Ishikawa (cell line): ENCODE measurements around the gene NOL4L.

Experiments
- CEBPB ChIP-seq: IDR thresholded peaks from 2 replicates; pipeline ENCODE4 v1.6.1; 2012
- CREB1 ChIP-seq: IDR thresholded peaks from 2 replicates; pipeline ENCODE4 v1.6.1; 2012; ENCODE audit warnings: low read depth
- EGR1 ChIP-seq: IDR thresholded peaks from 2 replicates; pipeline ENCODE4 v1.6.1; 2012
- EP300 ChIP-seq: IDR thresholded peaks from 2 replicates; pipeline ENCODE4 v1.6.1; 2012; ENCODE audit warnings: borderline replicate concordance
- FOXM1 ChIP-seq: IDR thresholded peaks from 2 replicates; pipeline ENCODE4 v1.6.1; 2012; ENCODE audit warnings: low read depth, borderline replicate concordance
- MAX ChIP-seq: IDR thresholded peaks from 2 replicates; pipeline ENCODE4 v1.6.1; 2012
- NFIC ChIP-seq: IDR thresholded peaks from 2 replicates; pipeline ENCODE4 v1.6.1; 2012
- RAD21 ChIP-seq: IDR thresholded peaks from 2 replicates; pipeline ENCODE4 v1.6.1; 2012; ENCODE audit warnings: low read depth
- TAF1 ChIP-seq: IDR thresholded peaks from 2 replicates; pipeline ENCODE4 v1.6.1; 2012; ENCODE audit warnings: low read depth, mild to moderate bottlenecking
- TCF12 ChIP-seq: IDR thresholded peaks from 2 replicates; pipeline ENCODE4 v1.6.1; 2012; ENCODE audit warnings: low read depth
- TEAD4 ChIP-seq: IDR thresholded peaks from 2 replicates; pipeline ENCODE4 v1.6.1; 2012
- YY1 ChIP-seq: IDR thresholded peaks from 2 replicates; pipeline ENCODE4 v1.6.1; 2012; ENCODE audit warnings: low read depth
- ZBTB7A ChIP-seq: IDR thresholded peaks from 2 replicates; pipeline ENCODE4 v1.6.1; 2012; ENCODE audit warnings: low read depth
- TF ChIP-seq, protein P1 (sequence below): IDR thresholded peaks from 2 replicates; pipeline ENCODE4 v1.6.1; 2012
- TF ChIP-seq, protein P2 (sequence below): IDR thresholded peaks from 2 replicates; pipeline ENCODE4 v1.6.1; 2012; ENCODE audit warnings: low read depth, mild to moderate bottlenecking

NOL4L gene

DNA sequence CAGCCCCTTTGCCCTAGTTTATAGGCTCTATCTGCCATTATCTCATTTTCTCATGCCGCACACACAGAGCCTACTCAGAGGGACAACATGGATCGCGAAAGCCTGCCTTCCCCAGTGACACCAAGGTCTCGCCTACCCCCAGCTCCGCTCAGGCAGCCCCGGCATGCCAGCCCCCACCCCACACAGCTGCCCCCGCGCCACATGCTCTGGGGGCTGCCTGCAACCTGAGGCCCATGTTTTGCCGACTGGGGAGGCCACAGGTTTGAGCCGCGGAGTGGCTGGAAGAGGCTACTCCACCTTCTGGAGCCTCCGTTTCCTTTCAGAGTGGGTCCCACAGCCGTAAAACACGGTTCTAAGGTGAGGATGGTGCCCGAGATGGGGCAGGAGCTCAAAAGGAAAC is 124.9 kb downstream of the NOL4L start:
- TF ChIP-seq TAF1 (no peak), NFIC (no peak), TCF12 (no peak), CEBPB (no peak), MAX (no peak), CREB1 (no peak), YY1 (no peak), EP300 (no peak), FOXM1 (no peak), EGR1 (no peak)
- TF ChIP-seq, protein P1, sequence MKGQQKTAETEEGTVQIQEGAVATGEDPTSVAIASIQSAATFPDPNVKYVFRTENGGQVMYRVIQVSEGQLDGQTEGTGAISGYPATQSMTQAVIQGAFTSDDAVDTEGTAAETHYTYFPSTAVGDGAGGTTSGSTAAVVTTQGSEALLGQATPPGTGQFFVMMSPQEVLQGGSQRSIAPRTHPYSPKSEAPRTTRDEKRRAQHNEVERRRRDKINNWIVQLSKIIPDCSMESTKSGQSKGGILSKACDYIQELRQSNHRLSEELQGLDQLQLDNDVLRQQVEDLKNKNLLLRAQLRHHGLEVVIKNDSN, result no peak
- TF ChIP-seq, protein P2, sequence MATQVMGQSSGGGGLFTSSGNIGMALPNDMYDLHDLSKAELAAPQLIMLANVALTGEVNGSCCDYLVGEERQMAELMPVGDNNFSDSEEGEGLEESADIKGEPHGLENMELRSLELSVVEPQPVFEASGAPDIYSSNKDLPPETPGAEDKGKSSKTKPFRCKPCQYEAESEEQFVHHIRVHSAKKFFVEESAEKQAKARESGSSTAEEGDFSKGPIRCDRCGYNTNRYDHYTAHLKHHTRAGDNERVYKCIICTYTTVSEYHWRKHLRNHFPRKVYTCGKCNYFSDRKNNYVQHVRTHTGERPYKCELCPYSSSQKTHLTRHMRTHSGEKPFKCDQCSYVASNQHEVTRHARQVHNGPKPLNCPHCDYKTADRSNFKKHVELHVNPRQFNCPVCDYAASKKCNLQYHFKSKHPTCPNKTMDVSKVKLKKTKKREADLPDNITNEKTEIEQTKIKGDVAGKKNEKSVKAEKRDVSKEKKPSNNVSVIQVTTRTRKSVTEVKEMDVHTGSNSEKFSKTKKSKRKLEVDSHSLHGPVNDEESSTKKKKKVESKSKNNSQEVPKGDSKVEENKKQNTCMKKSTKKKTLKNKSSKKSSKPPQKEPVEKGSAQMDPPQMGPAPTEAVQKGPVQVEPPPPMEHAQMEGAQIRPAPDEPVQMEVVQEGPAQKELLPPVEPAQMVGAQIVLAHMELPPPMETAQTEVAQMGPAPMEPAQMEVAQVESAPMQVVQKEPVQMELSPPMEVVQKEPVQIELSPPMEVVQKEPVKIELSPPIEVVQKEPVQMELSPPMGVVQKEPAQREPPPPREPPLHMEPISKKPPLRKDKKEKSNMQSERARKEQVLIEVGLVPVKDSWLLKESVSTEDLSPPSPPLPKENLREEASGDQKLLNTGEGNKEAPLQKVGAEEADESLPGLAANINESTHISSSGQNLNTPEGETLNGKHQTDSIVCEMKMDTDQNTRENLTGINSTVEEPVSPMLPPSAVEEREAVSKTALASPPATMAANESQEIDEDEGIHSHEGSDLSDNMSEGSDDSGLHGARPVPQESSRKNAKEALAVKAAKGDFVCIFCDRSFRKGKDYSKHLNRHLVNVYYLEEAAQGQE, result no peak

DNA sequence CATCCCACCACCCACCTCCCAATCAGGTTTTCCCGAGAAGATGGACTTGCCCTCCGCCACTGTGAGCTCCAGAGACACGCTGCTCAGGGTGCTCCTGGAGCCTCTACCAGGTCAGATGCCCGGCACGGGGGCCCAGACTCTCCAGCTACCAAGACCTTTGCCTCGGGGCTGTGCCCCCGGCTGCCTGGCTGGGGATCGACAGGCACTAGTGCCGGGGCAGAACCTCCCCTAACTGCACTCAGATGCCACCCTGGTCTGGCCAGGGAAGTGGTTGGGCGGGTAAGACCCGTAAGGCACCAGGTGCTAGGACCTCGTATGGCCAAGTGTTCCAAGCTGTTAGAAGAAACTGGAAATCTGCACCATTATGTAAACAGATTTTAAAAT is 126.3 kb downstream of the NOL4L start:
- TF ChIP-seq ZBTB7A, result no peak
- TF ChIP-seq, protein P1, result no peak
- TF ChIP-seq FOXM1, result no peak
- TF ChIP-seq MAX, result no peak
- TF ChIP-seq, protein P2, result no peak
- no peak for TF ChIP-seq RAD21
- TF ChIP-seq CREB1, result no peak
- TF ChIP-seq CEBPB, result no peak
- TF ChIP-seq TAF1, result no peak
- TF ChIP-seq TEAD4, result no peak
- TF ChIP-seq YY1, result no peak
- no peak for TF ChIP-seq TCF12
- TF ChIP-seq EP300, result no peak
- TF ChIP-seq NFIC, result no peak

DNA sequence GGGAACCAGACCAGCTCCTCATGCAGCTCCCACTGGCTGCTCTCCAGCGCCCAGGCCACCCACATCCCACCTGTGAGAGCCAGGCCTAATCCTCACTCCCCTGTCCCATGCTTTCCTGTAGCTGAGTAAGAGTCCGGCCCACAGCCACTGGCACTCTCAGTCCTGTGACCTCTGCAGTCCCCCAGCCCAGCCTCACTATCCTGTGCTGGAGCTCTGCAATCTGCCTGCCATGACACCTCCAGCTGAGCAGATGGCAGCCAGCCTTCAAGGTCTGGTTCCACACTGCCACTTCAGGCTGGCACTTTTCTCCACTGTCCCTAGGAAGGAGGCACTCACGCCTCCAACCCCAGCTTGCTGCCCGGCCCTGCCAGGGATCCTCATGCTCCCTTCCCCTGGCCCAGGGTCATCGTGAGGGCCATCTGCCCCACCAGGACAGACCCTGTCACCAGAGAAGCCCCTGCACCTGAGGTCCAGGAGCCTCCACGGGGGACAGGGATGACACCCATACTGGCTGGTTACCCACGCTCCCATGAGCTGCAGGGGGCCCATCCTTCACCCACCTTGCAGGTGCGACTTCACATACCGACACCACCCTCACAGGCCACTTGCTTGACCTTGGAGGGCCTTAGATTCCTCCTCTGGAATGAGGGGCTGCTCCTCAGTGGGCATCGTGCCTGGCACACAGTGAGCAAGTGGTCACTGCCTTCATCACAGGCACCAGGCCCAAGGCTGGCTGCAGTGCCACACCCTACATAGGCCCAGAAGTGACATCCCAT is 126.9 kb downstream of the NOL4L start:
- TF ChIP-seq EGR1 (no peak), TEAD4 (no peak), CREB1 (no peak), FOXM1 (no peak), TCF12 (no peak), RAD21 (no peak), YY1 (no peak), EP300 (no peak)
- TF ChIP-seq, protein P1, result no peak

GRCh38 chr20:32457479-32457986 is 127.6 kb downstream of the NOL4L start:
- TF ChIP-seq FOXM1 (no peak), ZBTB7A (no peak), TCF12 (no peak), EP300 (no peak), MAX (no peak), RAD21 (no peak), TEAD4 (no peak), TAF1 (no peak), CREB1 (no peak), YY1 (no peak), EGR1 (no peak), CEBPB (no peak), NFIC (no peak)
- TF ChIP-seq, protein P2, result no peak
- TF ChIP-seq, protein P1, result no peak
